Fibroblast of lung (primary cell): ENCODE measurements around the gene HNRNPDL. TPM values are rescaled to one million over a fixed set of nuclear protein-coding genes. Genes with fewer than 3 reads are reported as not detected.

Experiments
- DNase-seq, 2 donors: peaks; one replicate each; pipeline versions ENCODE4 v3.0.0 to v3.0.0-alpha.2; 2010; ENCODE audit warnings: low read depth in 2 of 2
- H2AFZ ChIP-seq: 2 replicates; pipeline ENCODE4 v1.5.1; 2012; ENCODE audit warnings: low read length, control low read depth, inconsistent platforms
- H3K27ac ChIP-seq: 2 replicates; pipeline ENCODE4 v1.5.1; 2011; ENCODE audit warnings: low read length, control low read depth; ENCODE audit not compliant: insufficient read depth
- H3K27me3 ChIP-seq: 2 replicates; pipeline ENCODE4 v1.5.1; 2011; ENCODE audit warnings: mild to moderate bottlenecking, low read length; ENCODE audit not compliant: control insufficient read depth, insufficient read depth
- H3K36me3 ChIP-seq: 2 replicates; pipeline ENCODE4 v1.5.1; 2011; ENCODE audit warnings: low read length; ENCODE audit not compliant: control insufficient read depth, insufficient read depth
- H3K4me1 ChIP-seq: 2 replicates; pipeline ENCODE4 v1.5.1; 2011; ENCODE audit warnings: low read length; ENCODE audit not compliant: control insufficient read depth, insufficient read depth; ENCODE audit errors: extremely low read depth
- H3K4me2 ChIP-seq: 2 replicates; pipeline ENCODE4 v1.5.1; 2011; ENCODE audit warnings: low read length, control low read depth; ENCODE audit not compliant: insufficient read depth; ENCODE audit errors: extremely low read depth
- H3K4me3 ChIP-seq, 4 experiments: fragments of 200-600 bp in 1 of 4; sonication (generic) in 1 of 4; replicated peaks in 1 of 4; 2 replicates each; pipeline ENCODE4 v1.5.1; 2011 to 2016; ENCODE audit warnings: low read length in 4 of 4, low read depth in 3 of 4, mild to moderate bottlenecking in 3 of 4, control low read depth in 2 of 4, inconsistent platforms in 1 of 4, mixed read lengths in 1 of 4; ENCODE audit not compliant: insufficient read depth in 1 of 4; ENCODE audit errors: control extremely low read depth in 1 of 4
- H3K79me2 ChIP-seq: 2 replicates; pipeline ENCODE4 v1.5.1; 2012; ENCODE audit warnings: mild to moderate bottlenecking, low read length, inconsistent platforms; ENCODE audit not compliant: control insufficient read depth, insufficient read depth
- H3K9ac ChIP-seq: 2 replicates; pipeline ENCODE4 v1.5.1; 2011; ENCODE audit warnings: mild to moderate bottlenecking, low read length, control low read depth; ENCODE audit not compliant: insufficient read depth
- H3K9me3 ChIP-seq: 2 replicates; pipeline ENCODE4 v1.5.1; 2012; ENCODE audit warnings: low read depth, low read length; ENCODE audit not compliant: control insufficient read depth, insufficient read depth
- H4K20me1 ChIP-seq: 2 replicates; pipeline ENCODE4 v1.5.1; 2011; ENCODE audit warnings: low read length; ENCODE audit not compliant: control insufficient read depth, insufficient read depth; ENCODE audit errors: extremely low read depth
- CTCF ChIP-seq, 2 donors: IDR thresholded peaks in 1 of 2; conservative IDR thresholded peaks in 1 of 2; 1 replicate in 1 of 2; 2 replicates in 1 of 2; pipeline ENCODE4 v1.5.1; 2011 to 2012; ENCODE audit warnings: low read length in 2 of 2, control low read depth in 1 of 2, inconsistent platforms in 1 of 2, low read depth in 1 of 2, mild to moderate bottlenecking in 1 of 2
- EZH2 ChIP-seq: IDR thresholded peaks from 2 replicates; pipeline ENCODE4 v1.5.1; 2012; ENCODE audit warnings: low read length, control low read depth, mild to moderate bottlenecking; ENCODE audit errors: missing control alignments
- polyA plus RNA-seq, 2 donors: library from polyadenylated mRNA; depleted of rRNA in 1 of 2; stranded (reverse) in 1 of 2; unstranded in 1 of 2; fragments of >200 nt; gene quantifications; 2 replicates each; pipeline ENCODE4 v1.2.1, GENCODE V29; 2011 to 2012; ENCODE audit warnings: missing spikeins in 1 of 2
- total RNA-seq: library from RNA; depleted of rRNA; stranded (reverse); fragments of >200 nt; gene quantifications from 2 replicates; pipeline ENCODE4 v1.2.1, GENCODE V29; 2014

HNRNPDL gene
- total and polyA plus RNA-seq, 2 donors (not counting 1 experiment from before 2014, with no cell fraction given): 161 to 381 TPM

GRCh38 chr4:82425478-82425877, 4.8 kb downstream of the HNRNPDL start:
- H3K79me2 ChIP-seq: peaks cover 49% of the 10 kb centered on the region
- H3K4me3 ChIP-seq: no peak overlapping the region
- no peak overlapping the region for H3K9ac ChIP-seq
- no peak for DNase-seq
- H3K36me3 ChIP-seq: peaks cover 24% of the 10 kb centered on the region
- no peaks in the 10 kb centered on the region for H3K27me3 ChIP-seq
- no peak overlapping the region for H2AFZ ChIP-seq
- peaks cover 29% of the 10 kb centered on the region for H4K20me1 ChIP-seq
- peaks cover 16% of the 10 kb centered on the region for H3K4me1 ChIP-seq
- TF ChIP-seq EZH2 (no peak), CTCF (conservative IDR thresholded peaks at IDR 0.05 in 1 of 2, IDR thresholded peaks at IDR 0.05 in 1 of 2; ENCODE audit: low read depth in 1 of 2, low read length in 2 of 2) (no peak)
- H3K4me2 ChIP-seq: peak overlapping the region; percentile 99
- H3K27ac ChIP-seq: no peak overlapping the region
- no peaks in the 10 kb centered on the region for H3K9me3 ChIP-seq

- Histone ChIP-seq H4K20me1 (peaks cover 27% of the 10 kb centered on the region), H3K4me1 (peaks cover 16% of the 10 kb centered on the region), H3K9me3 (no peaks in the 10 kb centered on the region), H3K27ac (no peak overlapping the region), H3K27me3 (no peaks in the 10 kb centered on the region), H3K79me2 (peaks cover 38% of the 10 kb centered on the region), H3K4me2 (no peak overlapping the region), H3K36me3 (peaks cover 24% of the 10 kb centered on the region), H3K4me3 (no peak overlapping the region), H2AFZ (no peak overlapping the region), H3K9ac (no peak overlapping the region)
- no peak for TF ChIP-seq CTCF (conservative IDR thresholded peaks at IDR 0.05 in 1 of 2, IDR thresholded peaks at IDR 0.05 in 1 of 2; ENCODE audit: low read depth in 1 of 2, low read length in 2 of 2)
- TF ChIP-seq EZH2: no peak
- DNase-seq: peak in 1 of 2 donors; percentile 60
Observed at GRCh38 chr4:82423245-82424054, 6.8 kb downstream of the HNRNPDL start.

- no peaks in the 10 kb centered on the region for H3K9me3 ChIP-seq
- no peak overlapping the region for H2AFZ ChIP-seq
- H3K4me1 ChIP-seq: peaks cover 16% of the 10 kb centered on the region
- H3K36me3 ChIP-seq: peaks cover 24% of the 10 kb centered on the region
- no peak overlapping the region for H3K4me2 ChIP-seq
- no peaks in the 10 kb centered on the region for H3K27me3 ChIP-seq
- H4K20me1 ChIP-seq: peaks cover 18% of the 10 kb centered on the region
- DNase-seq: no peak
- H3K27ac ChIP-seq: no peak overlapping the region
- no peak overlapping the region for H3K9ac ChIP-seq
- TF ChIP-seq CTCF (conservative IDR thresholded peaks at IDR 0.05 in 1 of 2, IDR thresholded peaks at IDR 0.05 in 1 of 2; ENCODE audit: low read depth in 1 of 2, low read length in 2 of 2): no peak
- no peak for TF ChIP-seq EZH2
- H3K79me2 ChIP-seq: peaks cover 30% of the 10 kb centered on the region
- H3K4me3 ChIP-seq: no peak overlapping the region
Observed at GRCh38 chr4:82422616-82423015, 7.6 kb downstream of the HNRNPDL start.
